ENCODE results near the gene IGLON5.

IGLON5 gene

GRCh38 chr19:51338563-51339312 is 27.3 kb downstream of the IGLON5 start:
- peak; percentile 74 to 75 for DNase-seq (ENCODE audit: low read depth in 1 of 2, low spot score in 1 of 2)

- DNase-seq (ENCODE audit: low read depth in 1 of 2, low spot score in 1 of 2) = no peak
Measured at GRCh38 chr19:51339313-51339686, 27.9 kb downstream of the IGLON5 start.

- peak; percentile 75 to 83 for DNase-seq (ENCODE audit: low read depth in 1 of 2, low spot score in 1 of 2)
Measured at GRCh38 chr19:51339687-51340656, 28.5 kb downstream of the IGLON5 start.

- DNase-seq (ENCODE audit: low read depth in 1 of 2, low spot score in 1 of 2) = no peak
Measured at GRCh38 chr19:51341066-51341465, 29.6 kb downstream of the IGLON5 start.

GRCh38 chr19:51341976-51342580 is 30.6 kb downstream of the IGLON5 start, which contains the start of gene VSIG10L:
Gene VSIG10L (minus strand): TSS chr19:51342139. CDS start chr19:51342124, 15 bp downstream.
- DNase-seq (ENCODE audit: low read depth in 1 of 2, low spot score in 1 of 2) = no peak

- DNase-seq (ENCODE audit: low read depth in 1 of 2, low spot score in 1 of 2) = no peak
Measured at GRCh38 chr19:51342631-51343569, 31.5 kb downstream of the IGLON5 start.

- DNase-seq (ENCODE audit: low read depth in 1 of 2, low spot score in 1 of 2) = no peak
Measured at GRCh38 chr19:51345076-51345620, 33.7 kb downstream of the IGLON5 start.

GRCh38 chr19:51346742-51347141 is 35.3 kb downstream of the IGLON5 start:
- no peak for DNase-seq (ENCODE audit: low read depth in 1 of 2, low spot score in 1 of 2)

GRCh38 chr19:51347209-51347928 is 35.9 kb downstream of the IGLON5 start:
- no peak for DNase-seq (ENCODE audit: low read depth in 1 of 2, low spot score in 1 of 2)

- DNase-seq (ENCODE audit: low read depth in 1 of 2, low spot score in 1 of 2) = no peak
Measured at GRCh38 chr19:51351266-51351990, 40.0 kb downstream of the IGLON5 start.

GRCh38 chr19:51352783-51353360 is 41.4 kb downstream of the IGLON5 start:
- no peak for DNase-seq (ENCODE audit: low read depth in 1 of 2, low spot score in 1 of 2)

- DNase-seq (ENCODE audit: low read depth in 1 of 2, low spot score in 1 of 2) = no peak
Measured at GRCh38 chr19:51354103-51354741, 42.8 kb downstream of the IGLON5 start.

GRCh38 chr19:51354742-51355148 is 43.3 kb downstream of the IGLON5 start:
- DNase-seq (ENCODE audit: low read depth in 1 of 2, low spot score in 1 of 2) = no peak

GRCh38 chr19:51356159-51356801 is 44.8 kb downstream of the IGLON5 start:
- no peak for DNase-seq (ENCODE audit: low read depth in 1 of 2, low spot score in 1 of 2)

GRCh38 chr19:51357952-51358351 is 46.5 kb downstream of the IGLON5 start:
- no peak for DNase-seq (ENCODE audit: low read depth in 1 of 2, low spot score in 1 of 2)

- no peak for DNase-seq (ENCODE audit: low read depth in 1 of 2, low spot score in 1 of 2)
Measured at GRCh38 chr19:51359294-51359693, 47.9 kb downstream of the IGLON5 start.

GRCh38 chr19:51361239-51361638 is 49.8 kb downstream of the IGLON5 start:
- DNase-seq (ENCODE audit: low read depth in 1 of 2, low spot score in 1 of 2) = no peak

Data from activated T-helper 1 cell treated with anti-CD3 and anti-CD28 coated beads, Interleukin-2, amount 50 U/mL, for 16 hours (primary cell).